GM18951 (cell line): ENCODE results near the gene NRDE2.
"Not testable (repeated sequence)": the region's sequence is repeated elsewhere in the genome, so short reads cannot be mapped to it uniquely, and the experiment has no call there.

ENCODE experiments used
- POLR2A ChIP-seq: IDR thresholded peaks from 4 replicates; pipeline ENCODE4 v1.6.1; 2011; ENCODE audit warnings: mild to moderate bottlenecking; ENCODE audit not compliant: insufficient read length, insufficient read depth; ENCODE audit errors: extremely low read depth
- in situ Hi-C: fragments of 300-500 bp; cut with MboI; formaldehyde crosslinking; loops from one replicate; pipeline ENCODE4 v1.12.0; 2022; ENCODE audit warnings: low sequenced_read_pairs, mixed read lengths, inconsistent platforms; ENCODE audit not compliant: unreplicated experiment

Gene NRDE2

GRCh38 chr14:90256354-90257131, 75.2 kb downstream of the NRDE2 start, which contains the start of gene PSMC1:
Gene PSMC1 (plus strand): TSS chr14:90256553. CDS start chr14:90256598, 45 bp downstream.
- TF ChIP-seq POLR2A = peak; percentile 72
- in situ Hi-C loops = no loop called here

- in situ Hi-C loops = no loop called here
Measured at GRCh38 chr14:90255871-90256270, 75.9 kb downstream of the NRDE2 start.

GRCh38 chr14:90253826-90254225, 77.9 kb downstream of the NRDE2 start:
- TF ChIP-seq POLR2A = no peak
- in situ Hi-C loops = no loop called here

More at GRCh38 chr14:90255871-90256270, 75.9 kb downstream of the NRDE2 start:
- no peak for TF ChIP-seq POLR2A

GRCh38 chr14:90248594-90248993, 83.1 kb downstream of the NRDE2 start:
- no peak for TF ChIP-seq POLR2A
- in situ Hi-C loops = no loop called here

GRCh38 chr14:90247441-90247840, 84.3 kb downstream of the NRDE2 start:
- in situ Hi-C loops = not testable (repeated sequence)

- TF ChIP-seq POLR2A = no peak
- in situ Hi-C loops = no loop called here
Measured at GRCh38 chr14:90246936-90247335, 84.8 kb downstream of the NRDE2 start.

- in situ Hi-C loops = no loop called here
- TF ChIP-seq POLR2A = no peak
Measured at GRCh38 chr14:90242444-90242843, 89.3 kb downstream of the NRDE2 start.

GRCh38 chr14:90239139-90239538, 92.6 kb downstream of the NRDE2 start:
- in situ Hi-C loops = no loop called here
- TF ChIP-seq POLR2A = no peak

- TF ChIP-seq POLR2A = no peak
- in situ Hi-C loops = no loop called here
Measured at GRCh38 chr14:90235179-90235976, 96.4 kb downstream of the NRDE2 start.

GRCh38 chr14:90229942-90230341, 101.8 kb downstream of the NRDE2 start:
- in situ Hi-C loops = not testable (repeated sequence)

- in situ Hi-C loops = no loop called here
- TF ChIP-seq POLR2A = no peak
Measured at GRCh38 chr14:90228478-90228877, 103.3 kb downstream of the NRDE2 start.
